Measurements from ENCODE around the gene ETV6.
"Not testable (repeated sequence)": the region's sequence is repeated elsewhere in the genome, so short reads cannot be mapped to it uniquely, and the experiment has no call there.

ETV6 gene

DNA sequence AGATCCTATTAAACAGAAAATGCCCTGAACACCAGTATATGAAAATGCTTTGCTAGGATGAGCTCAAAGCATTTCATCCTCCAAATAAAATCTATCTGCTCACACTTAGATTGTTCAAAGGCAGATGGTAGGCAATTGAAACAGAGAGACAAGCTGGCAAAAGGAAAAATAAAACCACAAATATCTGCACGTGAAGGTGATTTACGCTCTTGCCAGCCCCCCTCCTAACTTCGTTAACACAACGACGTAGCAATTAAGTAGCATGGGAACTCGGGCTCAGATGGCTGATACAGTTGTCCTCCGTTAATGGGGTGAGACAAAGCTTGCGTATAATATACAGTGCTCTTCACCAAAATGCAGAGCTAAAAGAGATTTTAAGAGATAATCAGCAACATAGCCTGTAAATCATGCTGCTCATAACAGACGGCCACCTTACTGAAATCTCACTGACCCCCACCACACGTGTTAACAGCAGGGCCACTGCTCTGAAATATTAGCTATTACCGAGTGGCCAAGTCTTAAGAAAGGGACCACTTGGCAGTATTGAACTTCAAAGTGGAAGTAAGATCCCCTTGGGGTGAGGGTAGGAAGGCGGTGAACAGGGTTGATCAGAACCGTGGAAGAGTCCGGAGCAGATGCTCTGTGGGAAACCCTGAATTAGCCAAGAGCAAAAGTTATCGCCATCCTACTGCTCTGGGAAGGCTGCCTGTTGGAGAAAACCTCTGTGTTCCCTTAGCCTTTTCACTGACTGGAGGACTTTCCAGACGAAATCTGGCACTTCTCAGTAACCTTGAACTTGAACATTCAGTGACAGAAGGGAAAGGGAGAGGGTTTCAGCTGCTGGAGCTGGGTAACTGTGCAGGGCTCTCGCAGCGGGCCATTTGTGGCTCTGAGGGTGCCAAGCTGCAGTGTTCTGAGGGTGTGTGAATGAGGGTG lies 23.1 kb downstream of the ETV6 start:
- DNase-seq (ENCODE audit: low read depth): no peak
- Histone ChIP-seq H3K36me3 (ENCODE audit: control insufficient read depth, insufficient read depth, low read length, severe bottlenecking) (no peaks in the 10 kb centered on the region), H3K27me3 (replicated peaks; ENCODE audit: control insufficient read depth, insufficient read depth, low read length) (no peaks in the 10 kb centered on the region), H3K4me3 (ENCODE audit: low read length) (no peak overlapping the region), H3K4me1 (ENCODE audit: control insufficient read depth, insufficient read depth, low read length) (peaks cover 22% of the 10 kb centered on the region), H3K9ac (ENCODE audit: low read length) (no peak overlapping the region), H3K9me3 (ENCODE audit: control insufficient read depth, low read length) (no peaks in the 10 kb centered on the region)

GRCh38 chr12:11673666-11674461 lies 24.4 kb downstream of the ETV6 start:
- no peak for DNase-seq (ENCODE audit: low read depth)
- H3K4me1 ChIP-seq (ENCODE audit: control insufficient read depth, insufficient read depth, low read length): peaks cover 22% of the 10 kb centered on the region
- H3K36me3 ChIP-seq (ENCODE audit: control insufficient read depth, insufficient read depth, low read length, severe bottlenecking): no peaks in the 10 kb centered on the region
- peak overlapping the region; percentile 20 for H3K4me3 ChIP-seq (ENCODE audit: low read length)
- H3K9me3 ChIP-seq (ENCODE audit: control insufficient read depth, low read length): no peaks in the 10 kb centered on the region
- H3K9ac ChIP-seq (ENCODE audit: low read length): no peak overlapping the region
- no peaks in the 10 kb centered on the region for H3K27me3 ChIP-seq (replicated peaks; ENCODE audit: control insufficient read depth, insufficient read depth, low read length)

- Histone ChIP-seq H3K9ac (ENCODE audit: low read length) (no peak overlapping the region), H3K4me3 (ENCODE audit: low read length) (no peak overlapping the region), H3K4me1 (ENCODE audit: control insufficient read depth, insufficient read depth, low read length) (peaks cover 22% of the 10 kb centered on the region), H3K27me3 (replicated peaks; ENCODE audit: control insufficient read depth, insufficient read depth, low read length) (no peaks in the 10 kb centered on the region), H3K9me3 (ENCODE audit: control insufficient read depth, low read length) (no peaks in the 10 kb centered on the region), H3K36me3 (ENCODE audit: control insufficient read depth, insufficient read depth, low read length, severe bottlenecking) (no peaks in the 10 kb centered on the region)
- no peak for DNase-seq (ENCODE audit: low read depth)
These were observed 25.5 kb downstream of the ETV6 start for GRCh38 chr12:11674894-11675390.

DNA sequence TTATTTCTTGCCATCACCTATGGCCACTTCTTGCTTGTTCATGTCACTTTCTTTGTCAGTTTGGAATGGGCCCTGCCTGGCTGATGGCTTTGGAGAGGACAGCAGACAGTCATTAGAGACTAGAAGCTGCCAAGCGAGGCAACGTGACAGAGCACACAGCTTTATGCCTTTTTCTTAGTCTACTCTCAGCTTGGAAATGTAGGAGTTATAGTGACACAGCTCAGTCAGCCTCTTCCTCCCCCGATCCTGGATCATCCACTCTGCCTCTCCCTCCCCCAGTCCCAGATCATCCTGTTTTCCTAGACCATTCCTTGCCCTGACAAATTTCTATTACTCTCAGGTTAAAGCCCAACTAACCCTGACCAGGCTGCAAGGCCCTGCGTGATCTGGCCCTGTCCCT lies 26.6 kb downstream of the ETV6 start:
- DNase-seq (ENCODE audit: low read depth): no peak
- Histone ChIP-seq H3K36me3 (ENCODE audit: control insufficient read depth, insufficient read depth, low read length, severe bottlenecking) (no peaks in the 10 kb centered on the region), H3K27me3 (replicated peaks; ENCODE audit: control insufficient read depth, insufficient read depth, low read length) (no peaks in the 10 kb centered on the region), H3K4me3 (ENCODE audit: low read length) (no peak overlapping the region), H3K4me1 (ENCODE audit: control insufficient read depth, insufficient read depth, low read length) (peaks cover 22% of the 10 kb centered on the region), H3K9ac (ENCODE audit: low read length) (no peak overlapping the region), H3K9me3 (ENCODE audit: control insufficient read depth, low read length) (no peaks in the 10 kb centered on the region)

DNA sequence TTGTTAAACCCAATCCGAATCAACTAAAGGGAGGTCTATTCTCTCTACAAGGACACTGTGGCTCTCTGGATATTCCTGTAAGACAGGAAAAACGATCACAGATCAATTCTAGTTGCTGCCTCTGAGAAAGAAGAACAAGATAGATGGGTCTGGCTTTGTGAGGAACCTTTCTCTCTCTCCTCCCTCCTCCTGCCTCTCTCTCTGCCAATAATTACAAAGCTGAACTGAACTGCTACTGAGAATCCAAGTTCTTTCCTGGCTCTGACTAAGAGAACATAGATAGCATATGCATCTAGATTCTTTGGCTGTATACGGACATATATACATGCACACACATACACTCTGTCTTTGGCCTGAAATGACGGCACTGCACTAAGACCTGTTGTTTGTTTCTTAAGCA lies 27.6 kb downstream of the ETV6 start:
- H3K9ac ChIP-seq (ENCODE audit: low read length): no peak overlapping the region
- no peak overlapping the region for H3K4me3 ChIP-seq (ENCODE audit: low read length)
- peaks cover 22% of the 10 kb centered on the region for H3K4me1 ChIP-seq (ENCODE audit: control insufficient read depth, insufficient read depth, low read length)
- H3K27me3 ChIP-seq (replicated peaks; ENCODE audit: control insufficient read depth, insufficient read depth, low read length): no peaks in the 10 kb centered on the region
- H3K36me3 ChIP-seq (ENCODE audit: control insufficient read depth, insufficient read depth, low read length, severe bottlenecking): no peaks in the 10 kb centered on the region
- no peak for DNase-seq (ENCODE audit: low read depth)
- H3K9me3 ChIP-seq (ENCODE audit: control insufficient read depth, low read length): no peaks in the 10 kb centered on the region

DNA sequence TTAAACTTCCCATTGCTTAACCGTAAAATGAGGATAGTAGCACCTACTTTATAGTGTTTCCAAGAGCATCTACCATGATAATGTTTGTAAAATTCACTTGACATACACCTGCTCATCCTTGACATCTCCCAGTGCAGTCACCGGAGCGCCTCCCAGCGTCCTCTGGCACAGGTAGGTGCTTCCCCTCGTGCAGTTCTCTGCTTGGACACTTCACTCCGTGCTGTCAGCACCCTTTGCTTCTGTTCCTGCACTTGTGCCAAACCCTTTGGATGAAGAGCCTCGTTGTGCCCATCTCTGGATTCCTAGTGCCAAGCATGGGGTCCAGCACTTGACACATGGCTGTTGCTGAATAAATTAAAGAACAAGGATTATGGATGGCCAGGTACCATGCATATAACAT lies 28.3 kb downstream of the ETV6 start:
- Histone ChIP-seq H3K36me3 (ENCODE audit: control insufficient read depth, insufficient read depth, low read length, severe bottlenecking) (no peaks in the 10 kb centered on the region), H3K4me3 (ENCODE audit: low read length) (no peak overlapping the region), H3K9ac (ENCODE audit: low read length) (no peak overlapping the region), H3K4me1 (ENCODE audit: control insufficient read depth, insufficient read depth, low read length) (peaks cover 21% of the 10 kb centered on the region), H3K27me3 (replicated peaks; ENCODE audit: control insufficient read depth, insufficient read depth, low read length) (no peaks in the 10 kb centered on the region), H3K9me3 (ENCODE audit: control insufficient read depth, low read length) (no peaks in the 10 kb centered on the region)
- DNase-seq (ENCODE audit: low read depth): no peak

- Histone ChIP-seq H3K4me1 (ENCODE audit: control insufficient read depth, insufficient read depth, low read length) (peaks cover 16% of the 10 kb centered on the region), H3K27me3 (replicated peaks; ENCODE audit: control insufficient read depth, insufficient read depth, low read length) (no peaks in the 10 kb centered on the region), H3K4me3 (ENCODE audit: low read length) (no peak overlapping the region), H3K9me3 (ENCODE audit: control insufficient read depth, low read length) (no peaks in the 10 kb centered on the region), H3K9ac (ENCODE audit: low read length) (no peak overlapping the region), H3K36me3 (ENCODE audit: control insufficient read depth, insufficient read depth, low read length, severe bottlenecking) (no peaks in the 10 kb centered on the region)
- DNase-seq (ENCODE audit: low read depth): no peak
These were observed 29.3 kb downstream of the ETV6 start for GRCh38 chr12:11678781-11679180.

- Histone ChIP-seq H3K4me3 (ENCODE audit: low read length) (no peak overlapping the region), H3K9ac (ENCODE audit: low read length) (no peak overlapping the region), H3K9me3 (ENCODE audit: control insufficient read depth, low read length) (no peaks in the 10 kb centered on the region), H3K27me3 (replicated peaks; ENCODE audit: control insufficient read depth, insufficient read depth, low read length) (no peaks in the 10 kb centered on the region), H3K4me1 (ENCODE audit: control insufficient read depth, insufficient read depth, low read length) (peaks cover 24% of the 10 kb centered on the region), H3K36me3 (ENCODE audit: control insufficient read depth, insufficient read depth, low read length, severe bottlenecking) (no peaks in the 10 kb centered on the region)
- no peak for DNase-seq (ENCODE audit: low read depth)
These were observed 31.7 kb downstream of the ETV6 start for GRCh38 chr12:11681207-11681606.

DNA sequence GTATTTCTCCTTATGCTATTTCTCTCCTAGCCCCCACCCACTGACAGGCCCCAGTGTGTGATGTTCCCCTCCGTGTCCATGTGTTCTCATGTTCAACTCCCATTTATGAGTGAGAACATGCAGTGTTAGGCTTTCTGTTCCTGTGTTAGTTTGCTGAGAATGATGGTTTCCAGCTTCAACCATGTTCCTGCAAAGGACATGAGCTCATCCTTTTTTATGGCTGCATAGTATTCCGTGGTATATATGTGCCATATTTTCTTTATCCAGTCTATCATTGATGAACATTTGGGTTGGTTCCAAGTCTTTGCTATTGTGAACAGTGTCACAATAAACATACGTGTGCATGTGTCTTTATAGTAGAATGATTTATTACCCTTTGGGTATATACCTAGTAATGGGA lies 32.2 kb downstream of the ETV6 start:
- DNase-seq (ENCODE audit: low read depth); H3K9ac ChIP-seq (ENCODE audit: low read length); H3K36me3 ChIP-seq (ENCODE audit: control insufficient read depth, insufficient read depth, low read length, severe bottlenecking); H3K4me3 ChIP-seq (ENCODE audit: low read length); H3K27me3 ChIP-seq (replicated peaks; ENCODE audit: control insufficient read depth, insufficient read depth, low read length); H3K9me3 ChIP-seq (ENCODE audit: control insufficient read depth, low read length): not testable (repeated sequence)
- H3K4me1 ChIP-seq (ENCODE audit: control insufficient read depth, insufficient read depth, low read length): peaks cover 24% of the 10 kb centered on the region

DNA sequence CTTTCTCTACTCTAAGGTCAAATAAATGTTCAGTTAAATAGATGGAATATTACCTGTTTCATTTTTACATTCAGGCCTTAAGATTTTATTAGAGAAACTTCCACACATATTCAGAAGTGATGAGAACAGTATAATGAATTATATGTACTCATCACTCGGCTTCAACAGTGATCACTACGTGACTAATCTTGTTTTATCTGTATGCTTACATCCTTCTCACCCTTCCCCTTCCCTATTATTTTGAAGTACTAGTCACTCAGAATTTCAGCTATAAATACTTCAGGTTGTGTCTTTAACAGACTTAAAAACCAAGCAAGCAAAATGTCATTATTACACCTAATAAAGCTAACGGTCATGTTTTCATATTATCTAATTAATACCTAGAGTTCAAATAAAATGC lies 34.9 kb downstream of the ETV6 start:
- DNase-seq (ENCODE audit: low read depth): no peak
- Histone ChIP-seq H3K9me3 (ENCODE audit: control insufficient read depth, low read length) (no peaks in the 10 kb centered on the region), H3K4me3 (ENCODE audit: low read length) (no peak overlapping the region)

DNA sequence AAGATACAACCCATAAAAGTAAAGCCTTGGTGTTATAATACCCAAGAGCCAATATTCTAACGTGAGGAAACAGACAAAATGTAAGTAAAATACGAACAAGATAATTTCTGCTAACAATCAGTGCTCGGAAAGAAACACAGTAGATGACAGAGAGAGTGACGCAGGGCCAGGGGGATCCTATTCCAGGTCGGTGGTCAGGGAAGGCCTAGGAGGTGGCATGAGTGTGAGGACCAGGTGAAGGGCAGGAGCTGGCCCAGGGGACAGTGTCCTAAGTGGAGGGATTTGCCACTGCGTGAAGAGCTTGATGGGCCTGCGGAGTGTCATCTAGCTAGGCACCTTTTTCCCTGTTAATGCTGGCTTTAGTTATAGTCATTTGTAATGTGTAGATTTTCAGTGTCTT lies 35.3 kb downstream of the ETV6 start:
- no peaks in the 10 kb centered on the region for H3K9me3 ChIP-seq (ENCODE audit: control insufficient read depth, low read length)
- DNase-seq (ENCODE audit: low read depth): no peak
- H3K4me1 ChIP-seq (ENCODE audit: control insufficient read depth, insufficient read depth, low read length): peaks cover 44% of the 10 kb centered on the region
- no peak overlapping the region for H3K4me3 ChIP-seq (ENCODE audit: low read length)
- H3K27me3 ChIP-seq (replicated peaks; ENCODE audit: control insufficient read depth, insufficient read depth, low read length): no peaks in the 10 kb centered on the region
- H3K36me3 ChIP-seq (ENCODE audit: control insufficient read depth, insufficient read depth, low read length, severe bottlenecking): no peaks in the 10 kb centered on the region
- H3K9ac ChIP-seq (ENCODE audit: low read length): no peak overlapping the region

More for the DNA sequence above, 34.9 kb downstream of the ETV6 start:
- Histone ChIP-seq H3K4me1 (ENCODE audit: control insufficient read depth, insufficient read depth, low read length) (peaks cover 43% of the 10 kb centered on the region), H3K9ac (ENCODE audit: low read length) (no peak overlapping the region), H3K27me3 (replicated peaks; ENCODE audit: control insufficient read depth, insufficient read depth, low read length) (no peaks in the 10 kb centered on the region), H3K36me3 (ENCODE audit: control insufficient read depth, insufficient read depth, low read length, severe bottlenecking) (no peaks in the 10 kb centered on the region)
